HEK293 (cell line): ENCODE measurements around the gene CFAP97.

Experiments used
- CTCF ChIA-PET: fragments of 350-600 bp; formaldehyde crosslinking; extraction: SDS; loops from one replicate; lab custom pipeline; 2021; ENCODE audit warnings: antibody characterized with exemption; lab: Yijun Ruan, JAX
- POLR2A ChIA-PET: fragments of 300-600 bp; formaldehyde crosslinking; extraction: SDS; loops from one replicate; lab custom pipeline; 2020; ENCODE audit warnings: antibody characterized with exemption, inconsistent platforms; lab: Yijun Ruan, JAX
- H3K27ac ChIP-seq: fragments of 200-500 bp; sonication (Bioruptor generic); 2 replicates; pipeline ENCODE4 v1.5.1; 2014; ENCODE audit warnings: low read depth, low read length, control low read depth, inconsistent platforms; ENCODE audit errors: extremely low read depth
- H3K36me3 ChIP-seq, 2 experiments: fragments of 200-500 bp in 1 of 2; sonication (Bioruptor generic) in 1 of 2; 1 replicate in 1 of 2; 2 replicates in 1 of 2; pipeline ENCODE4 v1.5.1; 2014 to 2017; ENCODE audit warnings: inconsistent platforms in 2 of 2, low read length in 2 of 2; ENCODE audit not compliant: control insufficient read depth in 2 of 2, insufficient read depth in 1 of 2
- H3K4me1 ChIP-seq: fragments of 200-500 bp; sonication (Bioruptor generic); 2 replicates; pipeline ENCODE4 v1.5.1; 2014; ENCODE audit warnings: mild to moderate bottlenecking, low read length, inconsistent platforms; ENCODE audit not compliant: control insufficient read depth, insufficient read depth
- H3K4me3 ChIP-seq: 2 replicates; pipeline ENCODE4 v1.5.1; 2011; ENCODE audit warnings: low read depth, mild to moderate bottlenecking, control low read depth, low read length, moderate library complexity
- H3K9me3 ChIP-seq: fragments of 200-500 bp; sonication (Bioruptor generic); 2 replicates; pipeline ENCODE4 v1.5.1; 2014; ENCODE audit warnings: low read depth, low read length, inconsistent platforms; ENCODE audit not compliant: control insufficient read depth, insufficient read depth
- GLI2 ChIP-seq: fragments of 450-650 bp; formaldehyde crosslinking; IDR thresholded peaks from 2 replicates; pipeline ENCODE4; 2017; ENCODE audit warnings: missing biosample characterization, missing genetic modification characterization, low read depth, borderline replicate concordance
- MEIS1 ChIP-seq: sonication (generic); formaldehyde crosslinking; IDR thresholded peaks from 2 replicates; pipeline ENCODE4 v1.8.1; 2022; ENCODE audit warnings: missing genetic modification reagents, mild to moderate bottlenecking, borderline replicate concordance
- PBX3 ChIP-seq: sonication (generic); formaldehyde crosslinking; IDR thresholded peaks from 2 replicates; pipeline ENCODE4 v1.8.1; 2022; ENCODE audit warnings: mild to moderate bottlenecking, moderate library complexity, missing genetic modification reagents
- SP3 ChIP-seq: fragments of 450-650 bp; formaldehyde crosslinking; IDR thresholded peaks from 2 replicates; pipeline ENCODE4 v1.5.1; 2016; ENCODE audit warnings: missing biosample characterization, missing genetic modification characterization
- ZBTB20 ChIP-seq: fragments of 450-650 bp; formaldehyde crosslinking; IDR thresholded peaks from 2 replicates; pipeline ENCODE4 v1.5.1; 2016; ENCODE audit warnings: missing biosample characterization, missing genetic modification characterization
- ZBTB21 ChIP-seq: fragments of 450-650 bp; formaldehyde crosslinking; IDR thresholded peaks from 2 replicates; pipeline ENCODE4 v1.5.1; 2017; ENCODE audit warnings: missing biosample characterization, missing genetic modification characterization
- ZFP41 ChIP-seq: fragments of 450-650 bp; formaldehyde crosslinking; IDR thresholded peaks from 2 replicates; pipeline ENCODE4 v1.5.1; 2016; ENCODE audit warnings: missing biosample characterization, missing genetic modification characterization, borderline replicate concordance
- ZNF133 ChIP-seq: fragments of 450-650 bp; formaldehyde crosslinking; IDR thresholded peaks from 2 replicates; pipeline ENCODE4 v1.5.1; 2016; ENCODE audit warnings: missing biosample characterization, missing genetic modification characterization
- ZNF223 ChIP-seq: fragments of 450-650 bp; formaldehyde crosslinking; IDR thresholded peaks from 2 replicates; pipeline ENCODE4 v1.5.1; 2016; ENCODE audit warnings: missing biosample characterization, missing genetic modification characterization
- ZNF324 ChIP-seq: fragments of 450-650 bp; formaldehyde crosslinking; IDR thresholded peaks from 2 replicates; pipeline ENCODE4 v1.5.1; 2016; ENCODE audit warnings: missing biosample characterization, missing genetic modification characterization
- ZNF585B ChIP-seq: fragments of 450-650 bp; formaldehyde crosslinking; IDR thresholded peaks from 2 replicates; pipeline ENCODE4 v1.5.1; 2016; ENCODE audit warnings: missing biosample characterization, missing genetic modification characterization
- ZNF610 ChIP-seq: fragments of 450-650 bp; formaldehyde crosslinking; IDR thresholded peaks from 2 replicates; pipeline ENCODE4 v1.5.1; 2016; ENCODE audit warnings: missing biosample characterization, missing genetic modification characterization, borderline replicate concordance
- ZNF701 ChIP-seq: fragments of 450-650 bp; formaldehyde crosslinking; IDR thresholded peaks from 2 replicates; pipeline ENCODE4 v1.5.1; 2016; ENCODE audit warnings: missing biosample characterization, missing genetic modification characterization
- ZSCAN4 ChIP-seq: fragments of 450-650 bp; formaldehyde crosslinking; IDR thresholded peaks from 2 replicates; pipeline ENCODE4 v1.5.1; 2017; ENCODE audit warnings: missing biosample characterization, missing genetic modification characterization
- TF ChIP-seq, protein P1 (sequence below): fragments of 450-650 bp; IDR thresholded peaks from 2 replicates; pipeline ENCODE4 v1.5.1; 2018; ENCODE audit warnings: missing biosample characterization, missing genetic modification characterization
- TF ChIP-seq, protein P2 (sequence below): fragments of 450-650 bp; formaldehyde crosslinking; IDR thresholded peaks from 2 replicates; pipeline ENCODE4 v1.5.1; 2016; ENCODE audit warnings: missing biosample characterization, missing genetic modification characterization
- TF ChIP-seq, protein P3 (sequence below): fragments of 450-650 bp; formaldehyde crosslinking; IDR thresholded peaks from 2 replicates; pipeline ENCODE4 v1.5.0; 2017; ENCODE audit warnings: missing biosample characterization, missing genetic modification characterization, borderline replicate concordance

Gene CFAP97

DNA sequence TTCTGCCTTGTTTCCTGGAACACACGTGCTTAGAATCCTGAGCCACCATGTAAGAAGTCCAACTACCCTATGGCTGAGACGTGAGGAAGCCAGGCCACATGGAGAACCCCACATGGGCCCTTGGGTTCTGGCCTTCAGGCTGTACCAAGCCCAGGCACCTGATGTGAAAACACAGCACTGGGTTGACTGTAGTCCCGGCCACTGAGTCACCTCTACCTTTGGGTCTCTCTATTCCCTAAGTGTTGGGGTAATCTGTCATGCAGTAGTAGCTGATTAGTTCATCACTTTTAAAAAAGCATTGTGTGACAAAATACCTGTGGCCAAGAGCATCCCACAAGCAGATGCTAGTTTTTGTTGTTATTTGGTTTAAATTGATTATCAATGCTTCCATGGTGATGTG lies 24.3 kb downstream of the CFAP97 start:
- ChIA-PET POLR2A (no interaction called here), CTCF (interaction anchor here (0.5 kb wide), 1 partner anchor 174 kb away, joined by 3 read pairs; no protein-coding TSS in a partner anchor)
- no peaks in the 10 kb centered on the region for H3K4me1 ChIP-seq
- no peak overlapping the region for H3K27ac ChIP-seq
- H3K4me3 ChIP-seq, result no peak overlapping the region
- H3K36me3 ChIP-seq, result peaks cover 4 to 6% of the 10 kb centered on the region in 2 experiments; a peak in 2 of 3 replicates
- no peaks in the 10 kb centered on the region for H3K9me3 ChIP-seq
- TF ChIP-seq ZNF324 (tag by site-specific recombination) (no peak), ZNF610 (tag by site-specific recombination) (no peak), ZNF133 (no peak), ZFP41 (tag by site-specific recombination) (no peak), PBX3 (CRISPR knock-in tag) (no peak)
- TF ChIP-seq, protein P1, sequence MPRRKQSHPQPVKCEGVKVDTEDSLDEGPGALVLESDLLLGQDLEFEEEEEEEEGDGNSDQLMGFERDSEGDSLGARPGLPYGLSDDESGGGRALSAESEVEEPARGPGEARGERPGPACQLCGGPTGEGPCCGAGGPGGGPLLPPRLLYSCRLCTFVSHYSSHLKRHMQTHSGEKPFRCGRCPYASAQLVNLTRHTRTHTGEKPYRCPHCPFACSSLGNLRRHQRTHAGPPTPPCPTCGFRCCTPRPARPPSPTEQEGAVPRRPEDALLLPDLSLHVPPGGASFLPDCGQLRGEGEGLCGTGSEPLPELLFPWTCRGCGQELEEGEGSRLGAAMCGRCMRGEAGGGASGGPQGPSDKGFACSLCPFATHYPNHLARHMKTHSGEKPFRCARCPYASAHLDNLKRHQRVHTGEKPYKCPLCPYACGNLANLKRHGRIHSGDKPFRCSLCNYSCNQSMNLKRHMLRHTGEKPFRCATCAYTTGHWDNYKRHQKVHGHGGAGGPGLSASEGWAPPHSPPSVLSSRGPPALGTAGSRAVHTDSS, result no peak
- TF ChIP-seq, protein P2, sequence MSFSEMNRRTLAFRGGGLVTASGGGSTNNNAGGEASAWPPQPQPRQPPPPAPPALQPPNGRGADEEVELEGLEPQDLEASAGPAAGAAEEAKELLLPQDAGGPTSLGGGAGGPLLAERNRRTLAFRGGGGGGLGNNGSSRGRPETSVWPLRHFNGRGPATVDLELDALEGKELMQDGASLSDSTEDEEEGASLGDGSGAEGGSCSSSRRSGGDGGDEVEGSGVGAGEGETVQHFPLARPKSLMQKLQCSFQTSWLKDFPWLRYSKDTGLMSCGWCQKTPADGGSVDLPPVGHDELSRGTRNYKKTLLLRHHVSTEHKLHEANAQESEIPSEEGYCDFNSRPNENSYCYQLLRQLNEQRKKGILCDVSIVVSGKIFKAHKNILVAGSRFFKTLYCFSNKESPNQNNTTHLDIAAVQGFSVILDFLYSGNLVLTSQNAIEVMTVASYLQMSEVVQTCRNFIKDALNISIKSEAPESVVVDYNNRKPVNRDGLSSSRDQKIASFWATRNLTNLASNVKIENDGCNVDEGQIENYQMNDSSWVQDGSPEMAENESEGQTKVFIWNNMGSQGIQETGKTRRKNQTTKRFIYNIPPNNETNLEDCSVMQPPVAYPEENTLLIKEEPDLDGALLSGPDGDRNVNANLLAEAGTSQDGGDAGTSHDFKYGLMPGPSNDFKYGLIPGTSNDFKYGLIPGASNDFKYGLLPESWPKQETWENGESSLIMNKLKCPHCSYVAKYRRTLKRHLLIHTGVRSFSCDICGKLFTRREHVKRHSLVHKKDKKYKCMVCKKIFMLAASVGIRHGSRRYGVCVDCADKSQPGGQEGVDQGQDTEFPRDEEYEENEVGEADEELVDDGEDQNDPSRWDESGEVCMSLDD, result no peak

DNA sequence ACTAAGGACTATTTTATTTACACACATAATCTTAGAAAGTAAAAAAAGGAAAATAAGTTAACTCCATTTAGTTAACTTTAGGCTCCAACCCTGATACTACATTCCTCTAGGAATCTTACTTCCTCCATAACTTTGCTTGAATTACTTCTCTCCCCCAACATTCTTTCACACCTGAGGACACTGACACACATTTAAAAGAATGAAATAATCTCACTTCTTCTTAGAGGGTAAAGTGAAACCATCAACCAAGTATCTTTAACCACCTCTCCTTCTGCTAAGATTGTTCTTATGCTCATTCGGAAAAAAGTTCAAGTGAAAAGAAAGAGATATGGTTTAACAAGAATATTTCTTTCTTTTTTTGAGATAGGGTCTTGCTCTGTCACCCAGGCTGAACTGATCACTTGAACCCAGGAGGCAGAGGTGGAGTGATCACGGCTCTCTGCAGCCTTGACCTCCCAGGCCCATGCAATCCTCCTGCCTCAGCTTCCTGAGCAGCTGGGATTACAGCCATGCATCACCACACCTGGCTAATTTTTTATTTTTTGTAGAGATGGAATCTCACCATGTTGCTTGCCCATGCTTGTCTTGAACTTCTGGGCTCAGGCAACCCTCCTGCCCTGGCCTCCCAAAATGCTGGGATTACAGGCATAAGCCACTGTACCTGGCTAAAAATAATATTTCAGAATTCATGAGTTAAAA lies 32.3 kb downstream of the CFAP97 start:
- CTCF ChIA-PET, result no interaction called here
- H3K27ac ChIP-seq, result no peak overlapping the region

DNA sequence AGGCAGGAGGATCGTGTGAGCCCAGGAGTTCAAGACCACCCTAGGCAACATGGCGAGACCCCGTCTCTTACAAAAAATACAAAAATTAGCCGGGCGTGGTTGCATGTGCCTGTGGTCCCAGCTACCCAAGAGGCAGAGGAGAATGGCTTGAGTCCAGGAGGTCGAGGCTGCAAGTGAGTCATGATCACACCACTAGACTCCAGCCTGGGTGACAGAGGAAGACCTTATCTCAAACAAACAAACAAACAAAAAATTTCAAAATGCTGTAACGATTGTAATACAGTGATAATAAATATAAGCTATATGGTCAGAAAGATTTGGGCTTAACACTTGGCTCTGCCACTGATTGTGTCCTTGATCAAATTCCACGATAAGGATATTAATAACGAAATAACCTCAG lies 36.6 kb downstream of the CFAP97 start:
- H3K4me3 ChIP-seq, result no peak overlapping the region
- H3K9me3 ChIP-seq, result no peaks in the 10 kb centered on the region
- POLR2A ChIA-PET, result no interaction called here
- CTCF ChIA-PET, result interaction anchor here (0.6 to 0.7 kb wide), 2 partner anchors 18 to 1368 kb away, joined by 3 read pairs; no protein-coding TSS in a partner anchor
- peaks cover 3 to 26% of the 10 kb centered on the region in 2 experiments; a peak in 2 of 3 replicates for H3K36me3 ChIP-seq
- no peak overlapping the region for H3K27ac ChIP-seq
- TF ChIP-seq GLI2 (no peak), ZBTB20 (tag by site-specific recombination) (no peak), ZNF585B (tag by site-specific recombination) (no peak), ZNF223 (no peak), ZBTB21 (tag by site-specific recombination) (no peak)
- TF ChIP-seq, protein P3, sequence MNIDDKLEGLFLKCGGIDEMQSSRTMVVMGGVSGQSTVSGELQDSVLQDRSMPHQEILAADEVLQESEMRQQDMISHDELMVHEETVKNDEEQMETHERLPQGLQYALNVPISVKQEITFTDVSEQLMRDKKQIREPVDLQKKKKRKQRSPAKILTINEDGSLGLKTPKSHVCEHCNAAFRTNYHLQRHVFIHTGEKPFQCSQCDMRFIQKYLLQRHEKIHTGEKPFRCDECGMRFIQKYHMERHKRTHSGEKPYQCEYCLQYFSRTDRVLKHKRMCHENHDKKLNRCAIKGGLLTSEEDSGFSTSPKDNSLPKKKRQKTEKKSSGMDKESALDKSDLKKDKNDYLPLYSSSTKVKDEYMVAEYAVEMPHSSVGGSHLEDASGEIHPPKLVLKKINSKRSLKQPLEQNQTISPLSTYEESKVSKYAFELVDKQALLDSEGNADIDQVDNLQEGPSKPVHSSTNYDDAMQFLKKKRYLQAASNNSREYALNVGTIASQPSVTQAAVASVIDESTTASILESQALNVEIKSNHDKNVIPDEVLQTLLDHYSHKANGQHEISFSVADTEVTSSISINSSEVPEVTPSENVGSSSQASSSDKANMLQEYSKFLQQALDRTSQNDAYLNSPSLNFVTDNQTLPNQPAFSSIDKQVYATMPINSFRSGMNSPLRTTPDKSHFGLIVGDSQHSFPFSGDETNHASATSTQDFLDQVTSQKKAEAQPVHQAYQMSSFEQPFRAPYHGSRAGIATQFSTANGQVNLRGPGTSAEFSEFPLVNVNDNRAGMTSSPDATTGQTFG (tag by site-specific recombination), result no peak
- H3K4me1 ChIP-seq, result no peaks in the 10 kb centered on the region

More for the DNA sequence above, 32.3 kb downstream of the CFAP97 start:
- H3K4me1 ChIP-seq, result no peaks in the 10 kb centered on the region
- POLR2A ChIA-PET, result no interaction called here
- peaks cover 7 to 22% of the 10 kb centered on the region in 2 experiments; a peak in 2 of 3 replicates for H3K36me3 ChIP-seq
- no peak for TF ChIP-seq ZSCAN4 (tag by site-specific recombination)
- no peak for TF ChIP-seq ZNF701 (tag by site-specific recombination)
- no peak for TF ChIP-seq MEIS1 (CRISPR knock-in tag)
- TF ChIP-seq SP3 (tag by site-specific recombination), result no peak
- no peak overlapping the region for H3K4me3 ChIP-seq
- H3K9me3 ChIP-seq, result no peaks in the 10 kb centered on the region
